NCI-H146 (cell line): ENCODE data around the gene CD47.
A peak's percentile ranks its signal among the peaks of the same experiment; 100 is the strongest.

Source experiments
- DNase-seq: peaks from one replicate; lab custom pipeline; 2025; lab: John Stamatoyannopoulos, UW

The CD47 gene

GRCh38 chr3:108051005-108051404 is 39.8 kb downstream of the CD47 start:
- DNase-seq: no peak

- DNase-seq: no peak
Observed at GRCh38 chr3:108047987-108048386, 42.8 kb downstream of the CD47 start.

- DNase-seq: no peak
Observed at GRCh38 chr3:108046247-108046646, 44.6 kb downstream of the CD47 start.

GRCh38 chr3:108044699-108045098 is 46.1 kb downstream of the CD47 start:
- DNase-seq: no peak

- no peak for DNase-seq
Observed at GRCh38 chr3:108042300-108042699, 48.5 kb downstream of the CD47 start.

- DNase-seq: no peak
Observed at GRCh38 chr3:108041253-108041652, 49.6 kb downstream of the CD47 start.

GRCh38 chr3:108037770-108038169 is 53.1 kb downstream of the CD47 start:
- DNase-seq: no peak

GRCh38 chr3:108036984-108037741 is 53.7 kb downstream of the CD47 start:
- no peak for DNase-seq

GRCh38 chr3:108036401-108036800 is 54.4 kb downstream of the CD47 start:
- DNase-seq: no peak

- no peak for DNase-seq
Observed at GRCh38 chr3:108035751-108036150, 55.1 kb downstream of the CD47 start.

GRCh38 chr3:108031895-108032294 is 58.9 kb downstream of the CD47 start:
- no peak for DNase-seq

- DNase-seq: no peak
Observed at GRCh38 chr3:108030960-108031359, 59.9 kb downstream of the CD47 start.

- DNase-seq: no peak
Observed at GRCh38 chr3:108029466-108029865, 61.4 kb downstream of the CD47 start.

GRCh38 chr3:108028896-108029295 is 61.9 kb downstream of the CD47 start:
- no peak for DNase-seq

- DNase-seq: no peak
Observed at GRCh38 chr3:108025177-108025576, 65.7 kb downstream of the CD47 start.

- peak; percentile 52 for DNase-seq
Observed at GRCh38 chr3:108024146-108024850, 66.5 kb downstream of the CD47 start.

GRCh38 chr3:108022256-108023150 is 68.3 kb downstream of the CD47 start:
- DNase-seq: peak; percentile 31

GRCh38 chr3:108021533-108021932 is 69.3 kb downstream of the CD47 start:
- no peak for DNase-seq

GRCh38 chr3:108021131-108021530 is 69.7 kb downstream of the CD47 start:
- DNase-seq: peak; percentile 71

GRCh38 chr3:108018552-108018951 is 72.3 kb downstream of the CD47 start:
- DNase-seq: no peak

- peak; percentile 18 for DNase-seq
Observed at GRCh38 chr3:108017587-108017986, 73.2 kb downstream of the CD47 start.

GRCh38 chr3:108014943-108015342 is 75.9 kb downstream of the CD47 start:
- no peak for DNase-seq
